Measurements from ENCODE around the gene IFT122.
"Not testable (repeated sequence)": the region's sequence is repeated elsewhere in the genome, so short reads cannot be mapped to it uniquely, and the experiment has no call there.

The IFT122 gene

DNA sequence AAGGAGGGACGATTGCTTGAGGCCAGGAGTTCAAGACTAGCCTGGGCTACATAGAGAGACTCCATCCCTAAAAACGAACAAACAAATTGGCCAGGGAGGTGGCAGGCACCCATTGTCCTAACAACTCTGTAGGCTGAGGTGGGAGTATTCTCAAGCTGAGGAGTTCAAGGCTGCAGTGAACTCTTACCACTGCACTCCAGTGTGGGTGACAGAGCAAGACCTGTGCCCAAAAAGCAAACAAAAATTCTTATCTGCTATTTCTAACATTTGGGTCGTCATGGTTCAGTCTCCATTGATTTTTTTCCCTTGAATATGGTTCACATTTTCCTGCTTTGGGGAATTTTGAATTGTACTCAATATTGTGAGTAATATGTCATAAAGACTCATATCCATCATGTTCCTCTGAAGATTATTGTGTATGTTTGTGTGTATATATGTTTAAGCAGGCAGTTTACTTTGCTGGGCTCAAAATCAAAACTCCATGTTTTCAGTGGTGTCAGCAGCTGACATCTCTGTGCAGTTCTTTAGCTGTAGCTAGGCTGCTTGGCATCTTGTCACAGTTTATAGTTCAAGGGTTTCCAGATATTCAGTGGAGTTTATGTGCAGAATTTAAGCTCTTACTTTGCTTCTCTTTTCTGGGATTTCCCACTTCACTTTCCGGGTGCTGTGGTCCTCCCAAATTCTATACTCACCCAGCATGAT is 33.2 kb downstream of the IFT122 start:
- DNase-seq (ENCODE audit: low spot score), result no peak

DNA sequence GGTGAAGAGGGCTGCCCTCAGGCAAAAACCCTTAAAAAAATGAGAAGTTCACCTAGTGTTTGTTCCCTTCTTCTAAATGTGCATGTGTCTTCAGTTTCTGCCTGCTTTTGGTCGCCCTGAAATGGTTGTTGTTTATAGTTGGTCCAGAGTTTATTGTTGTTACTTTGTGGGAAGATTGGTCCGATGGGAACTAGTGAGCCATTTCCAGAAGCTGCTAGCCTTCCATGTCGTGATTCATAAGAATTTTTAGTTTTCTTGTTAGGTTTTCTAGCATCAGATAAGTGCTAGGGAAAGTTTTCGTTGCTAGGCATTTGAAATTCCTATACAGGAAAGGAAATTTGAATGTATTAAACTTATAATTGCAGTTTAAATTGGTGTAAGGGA is 33.7 kb downstream of the IFT122 start:
- no peak for DNase-seq (ENCODE audit: low spot score)

DNA sequence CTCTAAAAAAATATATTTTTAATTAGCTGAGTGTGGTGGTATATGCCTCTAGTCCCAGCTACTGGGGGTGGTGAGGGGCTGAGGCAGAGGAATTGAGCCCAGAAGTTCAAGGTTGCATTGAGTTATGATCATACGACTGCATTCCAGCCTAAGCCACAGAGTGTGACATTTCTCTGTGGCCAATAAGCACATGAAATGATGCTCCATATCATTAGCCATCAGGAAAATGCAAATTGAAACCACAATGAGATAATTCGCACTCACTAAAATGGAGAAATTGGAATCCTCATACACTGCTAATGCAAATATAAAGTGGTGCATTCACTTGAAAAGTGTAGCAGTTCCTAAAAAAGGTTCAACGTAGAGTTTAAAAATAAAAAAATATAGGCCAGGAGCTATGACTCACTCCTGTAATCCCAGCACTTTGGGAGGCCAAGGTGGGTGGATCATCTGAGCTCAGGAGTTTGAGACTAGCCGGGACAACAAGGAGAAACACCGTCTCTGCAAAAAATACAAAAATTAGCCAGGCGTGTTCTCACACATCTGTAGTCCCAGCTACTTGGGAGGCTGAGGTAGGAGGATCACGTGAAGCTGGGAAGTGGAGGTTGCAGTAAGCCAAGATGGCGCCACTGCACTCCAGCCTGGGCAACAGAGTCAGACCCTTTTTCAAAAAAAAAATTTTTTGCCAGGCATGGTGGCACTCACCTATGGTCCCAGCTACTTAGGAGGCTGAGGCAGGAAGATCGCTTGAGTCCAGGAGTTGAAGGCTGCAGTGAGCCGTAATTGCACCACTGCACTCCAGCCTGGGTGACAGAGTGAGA is 35.2 kb downstream of the IFT122 start:
- no peak for DNase-seq (ENCODE audit: low spot score)

DNA sequence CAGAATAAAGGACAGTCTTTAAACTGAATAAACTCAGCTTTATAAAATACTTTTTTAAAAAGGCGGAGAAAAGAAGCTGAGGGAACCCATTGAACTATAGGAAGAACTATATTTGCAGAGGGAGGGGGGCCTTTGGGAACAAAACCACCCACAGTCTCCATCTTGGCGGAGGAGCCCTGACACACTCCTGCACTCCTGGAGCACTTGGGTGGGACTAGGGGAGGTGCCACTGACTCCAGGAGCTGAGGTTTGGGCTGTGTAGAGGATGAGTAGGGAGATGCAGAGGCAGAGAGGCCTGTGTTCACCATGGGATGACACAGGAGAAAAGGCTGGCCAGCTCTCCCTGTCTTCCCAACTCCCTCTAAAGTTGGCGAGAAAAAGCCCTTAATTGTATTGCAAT is 35.8 kb downstream of the IFT122 start:
- no peak for DNase-seq (ENCODE audit: low spot score)

DNA sequence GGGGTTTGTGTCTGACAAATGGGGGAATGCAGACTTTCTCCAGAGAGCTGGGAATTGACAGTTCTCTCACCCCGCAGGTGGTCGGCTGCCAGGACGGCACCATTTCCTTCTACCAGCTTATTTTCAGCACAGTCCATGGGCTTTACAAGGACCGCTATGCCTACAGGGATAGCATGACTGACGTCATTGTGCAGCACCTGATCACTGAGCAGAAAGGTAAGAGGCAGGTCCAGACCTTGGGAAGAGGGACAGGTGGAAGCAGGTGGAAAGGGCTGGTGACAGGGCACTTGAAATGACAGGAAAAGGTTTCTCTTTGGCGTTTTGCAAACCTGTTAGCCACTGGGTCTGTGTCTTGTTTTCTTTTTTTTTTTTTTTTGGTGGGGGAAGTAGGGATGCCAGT is 36.6 kb downstream of the IFT122 start:
- no peak for DNase-seq (ENCODE audit: low spot score)

DNA sequence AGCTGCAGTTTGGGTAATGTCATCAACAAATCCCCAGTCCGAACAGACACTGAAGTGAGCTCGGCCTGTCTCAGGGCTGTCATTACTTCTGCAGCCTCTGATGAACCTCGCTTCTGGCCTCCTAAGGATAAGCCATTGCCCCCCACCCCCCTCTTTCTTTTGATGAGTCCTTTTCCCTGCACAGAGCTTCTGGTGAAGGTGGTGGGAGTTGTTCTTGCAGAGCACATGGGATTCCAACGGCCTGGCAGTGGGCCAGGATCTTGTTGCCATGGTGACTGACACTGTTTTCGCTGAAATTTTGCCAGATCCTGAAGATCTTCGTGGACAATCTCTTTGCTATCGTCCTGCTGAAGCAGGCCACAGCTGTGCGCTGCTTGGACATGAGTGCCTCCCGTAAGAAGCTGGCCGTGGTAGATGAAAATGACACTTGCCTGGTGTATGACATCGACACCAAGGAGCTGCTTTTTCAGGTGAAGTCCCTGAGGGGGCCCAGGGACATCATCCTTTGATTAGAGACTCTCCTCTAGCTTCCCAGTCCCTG is 41.3 kb downstream of the IFT122 start:
- DNase-seq (ENCODE audit: low spot score), result not testable (repeated sequence)

DNA sequence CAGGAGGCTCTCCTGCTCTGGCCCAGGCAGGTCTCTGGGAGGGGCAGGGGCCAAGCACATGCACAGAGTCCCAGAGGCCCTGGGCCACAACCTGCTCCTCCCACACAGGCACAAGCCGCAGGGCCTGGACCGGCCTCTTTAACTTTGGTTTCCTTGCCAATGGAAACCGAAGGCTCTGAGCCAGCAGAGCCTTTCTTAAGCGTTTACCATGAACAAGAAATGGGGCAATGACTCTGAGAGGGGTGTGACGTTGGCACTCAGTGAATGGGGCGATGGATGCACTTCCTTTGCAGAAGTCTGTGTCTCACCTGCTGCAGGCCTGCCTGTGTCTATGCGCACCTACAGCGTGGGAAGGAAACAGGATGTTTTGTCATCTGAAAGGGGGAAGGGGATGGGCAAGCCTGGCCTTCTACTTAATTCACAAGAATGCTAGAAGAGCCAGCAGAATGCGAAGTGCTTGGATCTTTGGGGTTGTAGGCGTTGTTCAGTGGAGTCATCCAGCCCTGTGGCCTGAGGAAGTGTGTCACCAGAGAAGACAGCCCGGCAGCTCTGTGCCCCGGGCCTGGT is 41.8 kb downstream of the IFT122 start:
- peak; percentile 41 for DNase-seq (ENCODE audit: low spot score)

DNA sequence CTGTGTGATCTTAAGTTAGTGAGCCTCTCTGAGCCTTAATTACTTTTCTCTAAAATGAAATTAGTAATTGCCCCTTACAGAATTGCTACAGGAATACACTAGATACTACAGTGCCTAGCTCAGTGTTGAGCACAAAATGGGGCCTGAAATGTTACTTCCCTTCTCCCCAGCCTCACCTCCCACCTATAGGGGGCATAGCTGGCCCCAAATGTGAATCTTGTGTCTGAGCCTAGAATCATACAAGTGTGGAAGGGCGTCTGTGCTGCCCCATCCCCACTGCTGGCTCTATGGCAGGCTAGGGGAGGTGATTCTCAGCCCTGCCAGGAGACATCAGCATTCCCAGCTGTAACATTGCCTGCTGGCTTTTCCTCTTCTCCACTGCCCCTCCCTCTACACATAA is 42.7 kb downstream of the IFT122 start:
- DNase-seq (ENCODE audit: low spot score), result no peak

DNA sequence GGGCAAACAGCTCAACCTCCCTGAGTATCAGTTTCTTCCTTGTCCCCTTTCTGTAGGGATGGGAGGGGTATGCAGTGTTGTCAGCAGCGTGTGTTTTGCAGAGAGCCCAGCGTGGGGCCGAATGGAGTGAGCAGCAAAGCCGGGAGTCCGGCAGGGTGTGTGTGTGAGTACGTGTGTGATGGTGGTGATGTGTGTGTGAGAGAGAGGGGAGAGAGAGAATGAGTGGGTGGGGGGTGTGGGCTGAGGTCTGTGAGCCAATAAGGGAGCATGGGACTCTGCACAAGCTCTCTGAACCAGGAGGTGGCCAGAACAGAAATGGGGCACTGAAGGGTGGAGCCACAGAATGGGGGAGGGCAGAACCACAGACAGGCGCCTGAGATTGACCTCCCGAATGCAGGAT is 43.8 kb downstream of the IFT122 start:
- DNase-seq (ENCODE audit: low spot score), result no peak

DNA sequence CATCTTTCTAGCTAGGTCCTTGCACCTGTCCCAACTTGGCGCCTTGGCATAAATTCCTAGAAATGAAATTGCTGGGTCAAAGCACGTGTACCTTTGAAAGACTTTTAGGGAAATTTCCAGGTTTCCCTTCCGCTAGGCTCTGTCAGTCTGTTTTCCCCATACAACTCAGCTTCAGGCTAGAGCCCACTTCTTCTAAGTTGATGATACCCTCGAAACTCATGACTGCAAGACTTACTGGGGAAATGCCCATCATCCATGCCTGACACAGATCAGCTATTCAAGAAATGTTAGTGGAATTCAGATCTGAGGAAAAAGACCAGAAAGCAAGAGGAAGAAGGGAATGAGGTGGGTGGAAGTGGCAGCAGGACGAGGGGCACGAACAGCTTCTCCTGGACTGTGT is 45.1 kb downstream of the IFT122 start:
- DNase-seq (ENCODE audit: low spot score), result not testable (repeated sequence)

DNA sequence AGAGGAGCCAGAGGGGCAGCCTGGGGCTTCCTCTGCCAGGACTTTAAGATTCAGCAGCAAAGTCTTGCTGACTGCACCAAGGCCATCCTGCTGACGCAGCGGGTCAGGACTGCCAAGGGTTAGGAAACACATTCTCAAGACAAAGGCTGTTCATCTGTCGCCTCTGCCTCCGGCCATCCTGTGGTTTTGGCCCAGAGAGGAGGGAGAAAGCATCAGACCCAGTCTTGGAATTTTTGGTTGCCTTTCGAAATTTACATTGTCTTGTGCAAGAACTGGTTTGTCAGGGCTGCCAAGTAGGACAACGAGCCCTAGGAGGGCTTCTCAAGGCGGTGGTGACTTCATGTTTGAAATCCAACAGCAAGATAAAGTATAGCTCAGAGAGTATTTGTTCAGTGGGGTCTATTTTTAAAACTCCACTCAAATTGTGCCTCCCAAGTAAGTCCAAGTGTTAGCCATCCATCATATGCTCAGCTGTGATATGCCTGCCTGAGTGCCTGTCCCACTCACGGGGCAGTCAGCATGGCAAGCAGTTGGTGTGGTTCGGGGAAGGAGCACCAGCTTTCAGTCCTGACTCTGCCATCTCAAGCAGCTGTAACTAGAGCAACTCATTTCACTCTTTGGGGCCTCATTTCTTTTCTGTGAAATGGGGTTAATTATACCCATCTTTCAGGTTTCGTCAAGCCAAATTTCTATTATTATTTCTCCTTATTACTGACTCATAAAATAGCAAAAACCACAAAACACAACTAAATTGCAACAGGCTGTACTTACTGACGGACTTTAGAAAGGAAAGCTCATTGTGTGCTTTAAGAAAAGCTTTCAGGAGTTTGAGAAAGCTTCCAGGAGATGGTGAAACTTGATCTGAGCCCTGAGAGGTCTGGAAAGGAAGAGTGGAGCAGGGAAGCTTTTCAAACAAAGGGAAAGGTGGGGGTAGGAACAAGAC is 46.0 kb downstream of the IFT122 start:
- DNase-seq (ENCODE audit: low spot score), result peak; percentile 97

DNA sequence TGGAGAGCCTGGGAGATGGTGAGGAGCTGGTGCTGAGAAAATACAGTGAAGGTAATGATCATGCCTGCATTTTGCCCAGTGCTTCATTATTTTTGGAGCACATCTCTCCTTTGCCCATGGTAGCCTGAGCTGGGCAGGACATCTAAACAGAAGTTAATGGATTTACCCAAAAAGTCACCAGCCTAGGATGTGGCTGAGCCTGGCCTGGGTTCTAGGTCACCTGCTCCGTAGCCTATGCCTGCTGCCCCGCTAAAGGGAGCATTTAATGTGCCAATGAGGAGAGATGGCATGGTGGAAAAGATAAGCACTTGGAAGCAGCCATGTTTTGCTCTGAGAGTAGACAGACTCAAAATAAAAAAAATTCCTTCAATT is 46.6 kb downstream of the IFT122 start:
- DNase-seq (ENCODE audit: low spot score), result no peak

DNA sequence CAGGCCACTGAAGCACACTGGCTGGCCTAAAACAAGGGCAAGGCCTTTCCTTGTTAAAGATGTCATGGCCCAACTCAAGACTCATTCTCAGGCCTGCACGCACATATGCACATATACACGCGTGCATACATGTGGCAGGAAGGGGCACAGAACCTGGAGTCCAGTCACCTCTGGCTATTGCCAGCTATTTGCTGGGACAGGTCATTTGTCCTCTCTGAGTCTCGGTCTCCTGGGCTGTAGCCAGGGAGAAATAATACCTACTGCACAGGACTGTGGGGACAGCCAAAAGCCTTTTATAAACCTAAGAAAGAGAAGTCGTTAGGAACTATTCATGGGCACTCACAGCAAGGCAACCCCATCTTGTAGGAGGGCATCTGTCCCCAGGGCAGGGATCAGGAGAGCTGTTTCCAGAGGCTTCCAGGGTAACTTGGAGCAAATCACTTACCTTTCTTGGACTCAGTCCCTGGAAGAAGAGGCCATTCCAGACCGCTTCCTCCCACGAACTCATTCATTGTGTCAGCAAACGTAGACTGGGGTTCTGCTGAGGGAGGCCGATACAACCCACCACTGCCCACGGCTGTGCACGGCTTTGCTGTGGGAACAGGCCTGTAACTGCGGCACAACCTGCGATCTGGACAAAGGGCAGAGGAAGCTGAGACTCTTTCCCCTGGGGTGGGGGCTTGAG is 47.3 kb downstream of the IFT122 start:
- DNase-seq (ENCODE audit: low spot score), result no peak

DNA sequence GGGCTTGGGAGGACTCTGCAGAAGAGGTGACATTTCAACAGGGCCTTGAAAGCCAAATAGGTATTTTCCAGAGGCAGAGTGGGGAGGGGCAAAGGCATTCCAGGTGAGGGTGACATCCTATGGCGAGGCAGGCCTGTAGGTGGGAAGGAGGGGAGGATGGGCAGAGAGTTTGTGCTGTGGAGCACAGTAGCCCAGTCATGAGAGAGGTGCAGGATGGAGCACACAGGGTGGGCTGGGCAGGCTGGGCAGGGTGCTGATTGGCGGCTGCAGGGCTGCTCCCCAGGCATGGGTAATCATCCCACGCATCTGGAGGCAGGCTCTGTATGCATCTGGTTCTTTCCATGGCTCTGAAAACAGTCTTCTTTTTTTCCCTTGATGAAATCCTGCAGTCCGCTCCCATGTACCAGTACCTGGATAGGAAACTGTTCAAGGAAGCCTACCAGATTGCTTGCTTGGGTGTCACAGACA is 47.9 kb downstream of the IFT122 start:
- not testable (repeated sequence) for DNase-seq (ENCODE audit: low spot score)

DNA sequence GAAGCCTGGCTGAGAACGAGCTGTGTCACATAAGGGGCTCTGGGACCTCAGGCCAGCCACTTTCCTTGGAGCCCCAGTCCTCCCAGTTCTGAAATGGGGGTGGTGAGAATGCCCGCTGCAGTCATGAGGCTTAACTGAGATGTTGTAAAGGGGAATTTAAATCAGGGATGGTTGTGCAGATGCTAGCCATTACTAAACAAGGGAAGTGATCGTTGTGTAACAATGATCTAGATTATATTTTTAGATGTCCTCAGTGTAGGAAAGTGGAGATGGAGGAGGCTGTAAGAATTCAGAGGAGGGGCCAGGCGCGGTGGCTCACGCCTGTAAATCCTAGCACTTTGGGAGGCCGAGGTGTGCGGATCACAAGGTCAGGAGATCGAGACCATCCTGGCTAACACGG is 49.2 kb downstream of the IFT122 start:
- DNase-seq (ENCODE audit: low spot score), result not testable (repeated sequence)

DNA sequence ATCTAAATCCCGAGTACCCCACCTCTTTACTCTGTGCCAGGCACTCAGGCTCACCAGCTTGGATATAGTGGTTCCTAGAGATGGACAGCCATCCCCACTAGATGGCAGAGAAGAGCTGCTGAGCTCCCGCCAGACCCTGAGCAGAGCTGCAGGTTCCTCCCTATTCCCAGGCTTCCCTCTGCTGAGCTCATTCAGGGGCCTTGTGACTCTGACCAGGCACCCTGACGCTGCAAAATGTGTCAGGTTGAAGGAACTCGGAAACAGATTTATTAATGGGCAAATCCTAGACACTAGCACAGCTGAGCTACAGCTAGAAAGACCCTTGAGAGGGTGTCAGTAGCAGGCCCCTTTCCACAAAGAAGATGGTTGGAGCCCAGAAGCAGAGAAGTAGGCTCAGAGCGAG is 50.2 kb downstream of the IFT122 start:
- peak; percentile 92 for DNase-seq (ENCODE audit: low spot score)

DNA sequence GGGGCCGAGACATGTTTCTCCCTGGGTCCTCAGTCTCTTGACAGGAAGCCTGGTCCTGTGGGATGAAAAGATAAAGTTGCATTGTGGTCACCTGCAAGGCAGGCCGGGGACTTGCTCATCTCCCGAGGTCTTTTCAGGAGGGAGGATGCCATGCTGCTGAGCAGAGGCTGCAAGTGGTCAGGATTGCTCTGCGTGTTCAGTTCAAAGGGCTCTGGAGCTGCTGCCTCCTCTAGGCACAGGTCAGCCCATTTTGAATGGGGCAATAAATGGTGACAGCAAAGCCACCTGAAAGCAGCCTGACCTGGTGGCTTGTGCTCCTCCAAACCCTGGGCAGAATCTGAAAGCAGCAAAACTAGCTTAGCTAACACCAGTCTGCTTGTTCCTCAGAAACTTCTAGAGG is 51.1 kb downstream of the IFT122 start:
- DNase-seq (ENCODE audit: low spot score), result not testable (repeated sequence)

DNA sequence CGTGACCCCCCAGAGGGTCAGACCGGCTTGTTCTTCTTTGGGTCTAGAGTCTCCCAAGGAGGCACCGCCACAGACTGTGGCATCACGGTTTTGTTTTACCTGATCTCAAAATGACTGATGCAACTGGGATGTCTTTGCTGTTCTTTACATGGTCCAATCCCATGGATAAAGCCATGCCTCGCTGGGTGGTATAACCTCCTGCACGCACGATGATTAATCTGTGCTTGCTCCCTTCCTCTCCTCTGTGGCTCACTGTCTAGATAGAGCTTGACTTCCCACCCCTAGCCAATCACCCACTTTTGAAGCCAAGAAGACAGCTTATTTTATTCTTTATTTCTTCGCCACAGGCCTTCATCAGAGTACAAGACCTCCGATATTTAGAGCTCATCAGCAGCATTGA is 51.8 kb downstream of the IFT122 start:
- no peak for DNase-seq (ENCODE audit: low spot score)

DNA sequence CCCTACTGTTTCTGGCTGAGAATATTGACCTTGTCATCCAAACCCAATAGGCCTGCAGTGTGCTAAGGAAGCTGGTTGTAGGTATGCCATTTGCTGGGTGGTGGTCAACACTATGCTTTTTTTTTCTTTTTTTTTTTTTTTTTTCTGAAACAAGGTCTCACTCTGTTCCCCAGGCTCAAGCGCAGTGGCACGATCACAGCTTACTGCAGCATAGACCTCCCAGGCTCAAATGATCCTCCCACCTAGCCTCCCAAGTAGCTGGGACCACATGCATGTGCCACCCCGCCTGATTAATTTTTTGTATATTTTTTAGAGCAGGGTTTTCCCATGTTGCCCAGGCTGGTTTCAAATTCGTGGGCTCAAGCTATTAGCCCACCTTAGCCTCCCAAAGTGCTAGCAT is 52.7 kb downstream of the IFT122 start:
- no peak for DNase-seq (ENCODE audit: low spot score)

DNA sequence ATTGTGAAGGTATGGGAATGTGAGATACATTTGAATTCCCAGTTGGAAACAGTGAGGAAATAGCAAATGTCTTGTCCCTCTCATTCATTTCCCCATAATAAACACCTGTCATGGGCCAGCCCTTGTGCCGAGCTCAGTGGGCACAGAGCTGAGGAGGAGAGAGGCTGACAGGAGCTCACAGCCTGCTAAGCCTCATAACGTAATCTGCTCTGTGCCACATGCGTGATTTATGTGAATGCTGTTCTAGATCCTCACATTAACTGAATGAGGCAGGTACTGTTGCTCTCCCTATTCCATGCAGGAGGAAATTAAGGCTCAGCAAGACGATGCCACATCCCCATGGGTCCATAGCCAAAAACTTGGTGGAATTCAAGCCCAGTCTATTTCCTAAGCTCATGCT is 53.2 kb downstream of the IFT122 start:
- no peak for DNase-seq (ENCODE audit: low spot score)

DNA sequence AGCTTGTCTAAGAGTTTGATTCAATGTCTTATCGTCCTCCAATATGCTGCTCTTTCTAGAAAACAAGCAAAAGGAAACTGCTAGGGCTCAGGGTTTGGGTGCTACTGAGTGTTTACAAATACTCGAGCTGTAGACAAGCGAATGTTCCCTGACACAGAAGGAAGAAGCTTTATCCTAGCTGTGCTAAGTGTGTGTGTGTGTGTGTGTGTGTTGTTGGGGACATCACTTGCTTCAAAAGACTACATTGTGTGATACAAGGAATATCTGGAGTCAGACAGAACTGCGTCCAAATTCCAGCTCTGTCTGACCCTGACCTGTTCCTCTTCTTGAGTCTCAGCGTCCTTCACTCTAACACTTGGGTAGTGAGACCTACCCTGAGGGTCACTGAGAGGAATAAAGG is 54.5 kb downstream of the IFT122 start:
- DNase-seq (ENCODE audit: low spot score), result not testable (repeated sequence)

Data from AG08395 (cell line).